Panc1 (cell line): Measurements from ENCODE around the gene NFILZ. TPM values are rescaled to one million over a fixed set of nuclear protein-coding genes. Genes with fewer than 3 reads are reported as not detected.

ENCODE experiments used
- ATAC-seq: fragments of 200-7000 bp; cut with Tn5 transposase; 2 replicates; pipeline ENCODE4 v1.9.1; 2020; ENCODE audit warnings: mild to moderate bottlenecking, moderate library complexity
- BruUV-seq: library from RNA; stranded (reverse); fragments of 400-500 nt; replicated peaks from 2 replicates; lab custom pipeline; 2021; lab: Mats Ljungman, UMichigan
- CTCF ChIA-PET: fragments of 300-600 bp; sonication (Branson Sonifier 250); formaldehyde crosslinking; loops from one replicate; lab custom pipeline; 2022; ENCODE audit warnings: antibody characterized with exemption; lab: Charles Lee
- POLR2A ChIA-PET: fragments of 300-600 bp; sonication (Branson Sonifier 250); formaldehyde crosslinking; loops from one replicate; lab custom pipeline; 2022; ENCODE audit warnings: antibody characterized with exemption; lab: Charles Lee
- DNase-seq: peaks from one replicate; pipeline ENCODE4 v3.0.0-alpha.2; 2010; ENCODE audit warnings: low read depth, low spot score
- H3K27ac ChIP-seq: 2 replicates; pipeline ENCODE4 v1.5.1; 2011; ENCODE audit warnings: mild to moderate bottlenecking, low read length, inconsistent platforms
- H3K27me3 ChIP-seq: fragments of 200-500 bp; sonication (Bioruptor generic); 2 replicates; pipeline ENCODE4 v1.6.0; 2014; ENCODE audit warnings: low read length, inconsistent platforms; ENCODE audit not compliant: control insufficient read depth, insufficient read depth
- H3K36me3 ChIP-seq: fragments of 200-500 bp; sonication (Bioruptor generic); 2 replicates; pipeline ENCODE4 v1.5.1; 2014; ENCODE audit warnings: inconsistent platforms, mild to moderate bottlenecking, low read length, moderate library complexity; ENCODE audit not compliant: control insufficient read depth, insufficient read depth
- H3K4me1 ChIP-seq: 2 replicates; pipeline ENCODE4 v1.5.1; 2011; ENCODE audit warnings: inconsistent platforms, mild to moderate bottlenecking, low read length, moderate library complexity; ENCODE audit not compliant: control insufficient read depth, insufficient read depth
- H3K4me3 ChIP-seq, 2 experiments: 2 replicates each; pipeline ENCODE4 v1.5.1; 2011 to 2012; ENCODE audit warnings: low read depth in 2 of 2, low read length in 2 of 2, mild to moderate bottlenecking in 2 of 2, inconsistent platforms in 1 of 2, moderate library complexity in 1 of 2
- H3K9me3 ChIP-seq: fragments of 200-500 bp; sonication (Bioruptor generic); 2 replicates; pipeline ENCODE4 v1.5.1; 2014; ENCODE audit warnings: low read depth, mild to moderate bottlenecking, inconsistent platforms, low read length, moderate library complexity; ENCODE audit not compliant: control insufficient read depth, insufficient read depth
- CTCF ChIP-seq: fragments of 450-650 bp; IDR thresholded peaks from 2 replicates; pipeline ENCODE4 v1.5.1; 2017; ENCODE audit warnings: mild to moderate bottlenecking
- POLR2AphosphoS5 ChIP-seq: IDR thresholded peaks from 2 replicates; pipeline ENCODE4 v1.6.1; 2012; ENCODE audit warnings: mild to moderate bottlenecking, low read depth, low read length, moderate library complexity
- REST ChIP-seq, 2 experiments: IDR thresholded peaks; 2 replicates each; pipeline ENCODE4 v1.6.1; 2011 to 2012; ENCODE audit warnings: low read depth in 2 of 2, control low read depth in 1 of 2, low read length in 1 of 2, mild to moderate bottlenecking in 1 of 2, moderate library complexity in 1 of 2; ENCODE audit not compliant: insufficient read depth in 1 of 2
- SIN3A ChIP-seq: IDR thresholded peaks from 2 replicates; pipeline ENCODE4 v1.6.1; 2012; ENCODE audit warnings: low read depth, mild to moderate bottlenecking, low read length, moderate library complexity, borderline replicate concordance; ENCODE audit not compliant: insufficient read depth
- TCF7L2 ChIP-seq: IDR thresholded peaks from 2 replicates; pipeline ENCODE4 v1.6.1; 2011; ENCODE audit warnings: mild to moderate bottlenecking, low read depth, low read length, inconsistent platforms
- in situ Hi-C: cut with HindIII; loops from 2 replicates; pipeline ENCODE4 v1.10.0; 2016; ENCODE audit warnings: low sequenced_read_pairs, low pct_unique_long_range_greater_than_20kb
- intact Hi-C: fragments of 100-400 bp; cut with micrococcal nuclease; formaldehyde crosslinking; loops from one replicate; pipeline ENCODE4 v1.10.0; 2022; ENCODE audit not compliant: unreplicated experiment
- total RNA-seq: library from RNA; stranded (reverse); gene quantifications from one replicate; pipeline ENCODE4 v1.2.1, GENCODE V29; 2021; ENCODE audit not compliant: unreplicated experiment

NFILZ gene
- total RNA-seq, 1 experiment from 2014 or later, result not detected

- ATAC-seq (no peak), DNase-seq (no peak)
- intact Hi-C loops (no loop called here), in situ Hi-C loops (no loop called here)
- H3K27me3 ChIP-seq, result no peaks in the 10 kb centered on the region
- H3K36me3 ChIP-seq, result no peaks in the 10 kb centered on the region
- peaks cover 12% of the 10 kb centered on the region for H3K4me1 ChIP-seq
- H3K27ac ChIP-seq, result no peak overlapping the region
- TF ChIP-seq TCF7L2 (no peak), POLR2AphosphoS5 (no peak), CTCF (no peak), REST (IDR thresholded peaks at IDR 0.05; ENCODE audit: insufficient read depth in 1 of 2, low read depth in 2 of 2, low read length in 1 of 2) (no peak), SIN3A (no peak)
- ChIA-PET POLR2A (interaction anchor here (0.6 kb wide), 1 partner anchor 415 kb away, joined by 3 read pairs; no protein-coding TSS in a partner anchor), CTCF (interaction anchor here (0.6 kb wide), 1 partner anchor 23 kb away, joined by 3 read pairs; no protein-coding TSS in a partner anchor)
- no peak overlapping the region for H3K4me3 ChIP-seq
- BruUV-seq, result no TSS peak
- no peaks in the 10 kb centered on the region for H3K9me3 ChIP-seq
Observed at GRCh38 chr19:8639821-8640401, 9.5 kb downstream of the NFILZ start.

GRCh38 chr19:8640402-8641004, 10.1 kb downstream of the NFILZ start:
- peaks cover 12% of the 10 kb centered on the region for H3K4me1 ChIP-seq
- no peaks in the 10 kb centered on the region for H3K36me3 ChIP-seq
- H3K27me3 ChIP-seq, result no peaks in the 10 kb centered on the region
- POLR2A ChIA-PET, result no interaction called here
- in situ Hi-C loops (no loop called here), intact Hi-C loops (no loop called here)
- BruUV-seq, result no TSS peak
- TF ChIP-seq TCF7L2, result no peak
- no peak for TF ChIP-seq REST (IDR thresholded peaks at IDR 0.05; ENCODE audit: insufficient read depth in 1 of 2, low read depth in 2 of 2, low read length in 1 of 2)
- TF ChIP-seq SIN3A, result no peak
- TF ChIP-seq POLR2AphosphoS5, result no peak
- TF ChIP-seq CTCF, result no peak
- CTCF ChIA-PET, result interaction anchor here (0.6 kb wide), 1 partner anchor 23 kb away, joined by 3 read pairs; no protein-coding TSS in a partner anchor
- no peak overlapping the region for H3K27ac ChIP-seq
- no peaks in the 10 kb centered on the region for H3K9me3 ChIP-seq
- DNase-seq (no peak), ATAC-seq (no peak)
- no peak overlapping the region for H3K4me3 ChIP-seq
